Measurements from ENCODE around the gene TMEM200A.

The TMEM200A gene

GRCh38 chr6:130486417-130486816, 120.6 kb downstream of the TMEM200A start:
- DNase-seq: no peak

GRCh38 chr6:130489514-130489913, 123.7 kb downstream of the TMEM200A start:
- no peak for DNase-seq
